Astrocyte of the spinal cord (primary cell): ENCODE results near the gene CST3.

Experiments
- DNase-seq: peaks from one replicate; pipeline ENCODE4 v3.0.0; 2011; ENCODE audit warnings: low read depth, low spot score
- H3K4me3 ChIP-seq: 2 replicates; pipeline ENCODE4 v1.5.1; 2011; ENCODE audit warnings: low read depth, mild to moderate bottlenecking, low read length, moderate library complexity
- CTCF ChIP-seq: IDR thresholded peaks from 2 replicates; pipeline ENCODE4 v1.5.1; 2012; ENCODE audit warnings: low read depth, mild to moderate bottlenecking, low read length, inconsistent platforms
- in situ Hi-C: cut with HindIII; loops from 2 replicates; pipeline ENCODE4 v1.10.0; 2017; ENCODE audit warnings: low sequenced_read_pairs

The CST3 gene

GRCh38 chr20:23634044-23634801, 3.5 kb downstream of the CST3 start:
- in situ Hi-C loops, result no loop called here
- H3K4me3 ChIP-seq, result no peak overlapping the region
- no peak for DNase-seq
- no peak for TF ChIP-seq CTCF

GRCh38 chr20:23632711-23633573, 4.8 kb downstream of the CST3 start:
- DNase-seq, result no peak
- TF ChIP-seq CTCF, result no peak
- no peak overlapping the region for H3K4me3 ChIP-seq
- in situ Hi-C loops, result no loop called here

- no peak for DNase-seq
- in situ Hi-C loops, result no loop called here
- H3K4me3 ChIP-seq, result no peak overlapping the region
- TF ChIP-seq CTCF, result no peak
These were observed 5.6 kb downstream of the CST3 start for GRCh38 chr20:23631981-23632710.

DNA sequence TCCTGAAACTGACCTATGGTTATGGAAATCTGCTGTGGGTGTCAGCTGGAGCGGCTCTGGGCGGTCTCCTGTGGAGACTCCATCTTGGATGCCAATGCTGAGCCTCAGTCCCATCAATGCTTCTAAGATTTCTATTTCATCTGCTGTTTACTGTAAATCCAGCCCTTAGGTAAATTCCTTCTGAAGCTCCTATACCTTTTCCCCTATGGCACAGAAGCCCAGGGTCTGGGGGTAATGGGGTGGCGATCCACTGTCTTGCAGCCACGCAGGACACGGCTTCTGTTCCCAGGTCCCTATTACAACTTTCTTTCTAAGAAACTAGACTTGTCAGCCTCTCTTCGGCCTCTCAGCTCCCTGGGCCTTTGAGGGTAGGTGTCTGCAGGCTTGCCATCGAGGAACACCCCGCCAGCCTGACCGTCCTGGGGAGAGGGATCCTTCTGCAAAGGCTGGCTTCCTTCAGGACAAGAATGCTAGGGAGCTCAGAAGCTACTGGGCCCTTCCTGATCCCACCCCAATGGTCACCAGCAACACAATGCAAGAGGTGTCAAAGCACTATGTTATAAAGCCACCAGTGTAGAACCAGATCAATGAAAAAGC, 6.4 kb downstream of the CST3 start:
- in situ Hi-C loops, result no loop called here
- no peak overlapping the region for H3K4me3 ChIP-seq
- no peak for TF ChIP-seq CTCF
- no peak for DNase-seq

DNA sequence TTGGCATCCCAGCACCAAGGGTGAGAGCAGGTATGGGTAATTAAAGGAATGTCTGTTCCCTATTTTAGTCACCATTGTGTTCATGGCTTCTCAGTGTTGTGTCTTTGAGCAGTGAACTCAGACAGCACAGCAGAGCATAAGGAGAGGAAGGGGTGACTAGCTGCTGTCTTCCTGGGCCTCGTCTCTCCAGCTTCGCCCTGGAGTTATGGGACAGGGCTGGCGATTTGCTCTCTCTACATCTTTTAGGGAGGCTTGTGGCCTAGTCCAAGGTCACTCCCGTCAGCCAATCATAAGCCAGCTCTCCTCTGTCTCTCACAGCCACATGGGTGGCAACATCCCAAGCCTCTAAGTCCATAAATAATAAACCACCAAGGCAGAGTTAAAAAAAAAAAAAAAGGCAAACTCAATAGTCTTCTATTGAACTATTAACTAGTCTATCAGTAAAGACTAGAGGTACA, 7.3 kb downstream of the CST3 start:
- no peak for TF ChIP-seq CTCF
- H3K4me3 ChIP-seq, result no peak overlapping the region
- in situ Hi-C loops, result no loop called here
- DNase-seq, result no peak
